ENCODE results near the gene ARL6.
"Not testable (repeated sequence)": the region's sequence is repeated elsewhere in the genome, so short reads cannot be mapped to it uniquely, and the experiment has no call there.

Gene ARL6

GRCh38 chr3:97821774-97822358, 57.3 kb downstream of the ARL6 start, which contains the start of gene CRYBG3:
TSS of gene CRYBG3 (plus strand) at chr3:97822011. CDS start at chr3:97822207, 196 bp downstream.
- peak; percentile 62 for DNase-seq

GRCh38 chr3:97822359-97822775, 57.8 kb downstream of the ARL6 start:
- DNase-seq, result no peak

- DNase-seq, result no peak
Measured at GRCh38 chr3:97823046-97824004, 58.8 kb downstream of the ARL6 start.

GRCh38 chr3:97825101-97825500, 60.5 kb downstream of the ARL6 start:
- no peak for DNase-seq

- DNase-seq, result no peak
Measured at GRCh38 chr3:97827741-97828471, 63.3 kb downstream of the ARL6 start.

GRCh38 chr3:97829198-97829597, 64.6 kb downstream of the ARL6 start:
- no peak for DNase-seq

GRCh38 chr3:97830638-97831037, 66.1 kb downstream of the ARL6 start:
- DNase-seq, result no peak

- DNase-seq, result no peak
Measured at GRCh38 chr3:97831140-97831539, 66.6 kb downstream of the ARL6 start.

GRCh38 chr3:97833184-97833583, 68.6 kb downstream of the ARL6 start:
- DNase-seq, result not testable (repeated sequence)

- no peak for DNase-seq
Measured at GRCh38 chr3:97835761-97836160, 71.2 kb downstream of the ARL6 start.

GRCh38 chr3:97838393-97838792, 73.8 kb downstream of the ARL6 start:
- no peak for DNase-seq

- DNase-seq, result no peak
Measured at GRCh38 chr3:97839944-97840343, 75.4 kb downstream of the ARL6 start.

- no peak for DNase-seq
Measured at GRCh38 chr3:97841304-97841703, 76.7 kb downstream of the ARL6 start.

- no peak for DNase-seq
Measured at GRCh38 chr3:97841956-97842355, 77.4 kb downstream of the ARL6 start.

- DNase-seq, result no peak
Measured at GRCh38 chr3:97848779-97849178, 84.2 kb downstream of the ARL6 start.

Measured in NCI-H1048 (cell line).